GM10847 (cell line): ENCODE data around the gene CDK18.

Source experiments
- POLR2A ChIP-seq: IDR thresholded peaks from 2 replicates; pipeline ENCODE4 v1.6.1; 2011; ENCODE audit not compliant: insufficient read length; ENCODE audit errors: extremely low read depth

CDK18 gene

DNA sequence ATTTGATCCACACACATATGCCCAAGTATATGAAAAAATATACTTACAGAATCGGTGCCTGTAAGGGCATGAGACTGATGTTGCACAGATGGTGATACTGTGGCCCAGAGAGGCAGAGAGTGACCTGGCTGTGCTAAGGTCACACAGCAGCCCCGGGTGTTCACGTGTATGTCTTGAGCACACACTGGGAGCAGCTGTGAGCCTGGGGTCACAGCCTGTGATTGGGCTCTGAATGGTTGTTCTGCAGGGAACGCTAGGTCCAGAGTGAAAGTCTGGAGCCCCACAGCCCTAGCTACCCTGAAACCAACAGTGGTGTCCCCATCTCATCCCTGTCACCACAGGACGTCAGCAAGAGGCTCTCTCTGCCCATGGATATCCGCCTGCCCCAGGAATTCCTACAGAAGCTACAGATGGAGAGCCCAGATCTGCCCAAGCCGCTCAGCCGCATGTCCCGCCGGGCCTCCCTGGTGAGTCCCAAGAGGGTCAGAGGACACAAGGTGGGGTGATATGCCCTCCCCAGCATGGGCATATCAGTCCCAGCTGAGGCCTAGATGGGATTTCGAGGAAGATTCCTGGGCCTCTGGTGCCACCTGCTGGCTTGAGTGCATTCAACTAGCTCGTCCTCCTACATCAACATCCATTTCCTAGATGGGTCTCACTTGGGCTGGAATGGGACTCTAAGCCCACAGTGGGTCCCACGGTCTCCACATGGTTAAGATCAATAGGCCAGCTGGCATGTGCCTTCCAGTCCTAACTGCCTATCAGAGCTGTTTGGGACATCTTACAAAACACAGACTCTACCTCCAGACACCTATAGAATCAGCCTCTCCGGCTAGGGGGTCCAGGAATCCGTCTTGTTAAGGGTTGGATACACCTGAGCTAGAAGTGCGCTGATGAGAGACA, 19.7 kb downstream of the CDK18 start:
- TF ChIP-seq POLR2A: no peak

DNA sequence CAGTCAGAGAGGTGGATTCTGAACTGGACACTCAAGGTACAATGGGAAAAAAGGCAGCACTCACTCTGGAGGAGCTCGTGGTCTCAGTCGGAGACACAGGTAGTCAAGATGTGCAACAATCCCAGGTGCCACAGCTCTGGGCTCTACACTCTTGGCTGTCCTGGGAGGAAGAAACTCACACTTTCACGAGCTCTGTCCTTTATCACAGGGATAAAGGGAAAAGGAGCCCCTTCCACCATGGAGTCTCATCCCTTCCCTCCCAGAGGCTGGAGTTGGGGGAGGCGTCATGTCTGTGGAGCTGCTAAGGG, 20.3 kb downstream of the CDK18 start:
- no peak for TF ChIP-seq POLR2A

DNA sequence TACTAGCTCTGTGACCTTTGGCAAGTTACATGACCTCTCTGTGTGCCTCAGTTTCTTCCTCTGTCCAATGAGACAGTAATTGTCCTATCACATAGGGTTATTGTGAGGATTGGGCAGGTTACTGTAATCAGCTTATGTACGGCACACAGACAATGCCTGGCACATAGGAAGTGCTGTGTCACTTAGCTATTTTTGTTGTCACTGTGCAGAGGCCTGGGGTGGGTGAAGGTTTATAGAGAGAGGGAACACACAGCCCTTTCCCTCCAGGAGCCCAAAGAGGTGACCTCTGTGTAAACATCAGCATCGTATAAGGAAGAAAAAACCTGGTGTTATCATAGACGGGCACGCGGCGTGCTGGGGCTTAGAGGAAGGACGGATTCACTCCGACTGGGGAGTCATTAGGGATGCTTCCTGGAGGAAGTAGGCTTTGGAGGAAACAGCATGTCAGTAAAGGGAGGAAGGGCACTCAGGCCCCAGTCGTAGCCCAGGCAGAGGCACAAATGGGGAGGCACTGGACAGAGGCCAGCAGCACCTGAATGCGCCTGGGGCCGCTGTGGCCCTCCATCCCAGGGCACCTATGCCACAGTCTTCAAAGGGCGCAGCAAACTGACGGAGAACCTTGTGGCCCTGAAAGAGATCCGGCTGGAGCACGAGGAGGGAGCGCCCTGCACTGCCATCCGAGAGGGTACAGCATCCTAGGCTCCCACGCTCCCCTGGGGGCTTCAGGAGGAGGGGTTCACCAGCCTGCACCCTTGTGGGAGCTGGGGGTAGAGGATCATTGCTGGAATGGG, 21.2 kb downstream of the CDK18 start:
- no peak for TF ChIP-seq POLR2A

DNA sequence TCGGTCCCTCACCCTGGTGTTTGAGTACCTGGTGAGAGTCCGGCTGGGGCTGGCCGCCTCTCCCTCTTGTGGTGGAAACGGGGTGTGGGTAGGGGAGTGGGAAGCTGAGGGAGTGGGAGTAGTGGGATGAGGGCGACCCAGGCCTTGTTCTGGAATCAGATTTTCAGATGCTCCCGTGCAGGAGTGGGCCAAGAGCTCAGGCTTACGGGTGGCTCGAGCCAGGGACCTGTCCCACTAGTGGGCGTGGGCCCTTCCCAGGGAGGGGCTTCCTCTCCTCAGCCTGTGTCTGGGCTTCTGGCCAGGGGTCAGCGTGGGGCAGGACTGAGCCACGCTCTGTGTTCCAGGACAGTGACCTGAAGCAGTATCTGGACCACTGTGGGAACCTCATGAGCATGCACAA, 22.0 kb downstream of the CDK18 start:
- TF ChIP-seq POLR2A: no peak

DNA sequence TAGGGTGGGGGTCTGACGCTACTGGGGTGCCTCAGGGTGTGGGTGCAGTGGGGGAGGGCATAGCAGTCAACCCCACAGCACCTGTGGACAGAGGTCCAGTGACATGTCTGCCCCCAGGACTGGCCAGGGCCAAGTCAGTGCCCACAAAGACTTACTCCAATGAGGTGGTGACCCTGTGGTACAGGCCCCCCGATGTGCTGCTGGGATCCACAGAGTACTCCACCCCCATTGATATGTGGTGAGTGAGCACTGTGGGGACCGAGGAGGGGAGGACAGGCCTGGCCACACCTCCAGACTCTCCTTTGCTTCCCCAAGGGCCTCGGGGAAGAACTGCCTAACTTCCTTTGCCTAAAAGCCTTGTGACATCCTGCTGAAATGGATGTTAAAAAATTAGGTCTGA, 23.5 kb downstream of the CDK18 start:
- TF ChIP-seq POLR2A: no peak

DNA sequence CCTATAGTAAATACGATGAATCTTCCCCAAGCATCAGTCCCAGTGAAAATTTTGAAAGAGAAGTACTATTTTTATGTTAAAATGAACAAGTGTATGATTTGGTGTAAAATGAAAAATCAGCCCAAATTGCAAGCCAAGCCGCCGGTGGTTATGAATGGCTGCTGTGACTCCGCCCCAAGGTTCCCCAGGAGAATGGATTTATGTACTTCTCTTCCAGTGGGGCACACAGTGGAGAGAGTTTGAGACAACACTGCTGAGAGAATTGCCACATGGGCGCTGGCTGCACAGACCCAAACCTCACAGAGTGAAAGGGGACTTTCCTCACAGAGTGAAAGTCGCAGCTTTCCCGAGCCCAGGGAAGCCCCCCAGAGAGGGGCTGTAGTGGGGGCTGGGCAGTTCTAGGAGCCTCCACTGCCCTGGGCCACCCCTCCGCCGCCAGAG, 24.0 kb downstream of the CDK18 start:
- TF ChIP-seq POLR2A: no peak

DNA sequence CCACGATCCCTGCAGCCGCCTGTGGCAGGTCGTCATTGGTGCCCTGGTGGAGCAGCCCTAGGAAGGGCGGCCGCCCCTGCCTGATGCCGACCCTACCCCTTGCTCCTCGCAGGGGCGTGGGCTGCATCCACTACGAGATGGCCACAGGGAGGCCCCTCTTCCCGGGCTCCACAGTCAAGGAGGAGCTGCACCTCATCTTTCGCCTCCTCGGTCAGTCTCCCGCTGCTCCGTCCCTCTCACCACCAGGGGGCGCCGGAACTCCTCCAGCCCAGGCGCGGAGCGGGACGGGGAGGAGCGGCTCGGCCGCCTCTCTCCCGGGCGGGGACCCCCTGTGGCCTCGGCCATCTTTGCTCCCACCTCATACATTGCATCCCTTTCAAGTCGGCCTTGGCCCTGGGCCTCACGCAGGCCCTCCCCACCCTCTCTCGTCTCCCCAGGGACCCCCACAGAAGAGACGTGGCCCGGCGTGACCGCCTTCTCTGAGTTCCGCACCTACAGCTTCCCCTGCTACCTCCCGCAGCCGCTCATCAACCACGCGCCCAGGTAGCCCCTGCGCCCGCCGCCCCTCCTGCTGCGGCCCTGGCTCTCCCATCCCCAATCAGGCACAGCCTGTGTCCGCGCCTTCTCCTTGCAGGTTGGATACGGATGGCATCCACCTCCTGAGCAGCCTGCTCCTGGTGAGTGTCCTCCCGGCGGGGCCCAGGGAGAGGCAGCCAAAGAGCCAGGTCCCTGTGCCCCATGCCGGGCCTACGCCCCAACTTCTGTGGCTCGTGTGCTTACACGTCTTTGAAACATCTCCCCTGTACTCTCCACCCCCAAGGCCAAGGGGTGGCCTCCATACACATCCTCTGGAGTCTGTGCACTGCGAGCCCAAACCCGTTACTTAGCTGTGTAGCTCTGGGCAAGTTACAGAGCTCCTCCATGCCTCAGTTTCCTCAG, 24.7 kb downstream of the CDK18 start:
- no peak for TF ChIP-seq POLR2A

DNA sequence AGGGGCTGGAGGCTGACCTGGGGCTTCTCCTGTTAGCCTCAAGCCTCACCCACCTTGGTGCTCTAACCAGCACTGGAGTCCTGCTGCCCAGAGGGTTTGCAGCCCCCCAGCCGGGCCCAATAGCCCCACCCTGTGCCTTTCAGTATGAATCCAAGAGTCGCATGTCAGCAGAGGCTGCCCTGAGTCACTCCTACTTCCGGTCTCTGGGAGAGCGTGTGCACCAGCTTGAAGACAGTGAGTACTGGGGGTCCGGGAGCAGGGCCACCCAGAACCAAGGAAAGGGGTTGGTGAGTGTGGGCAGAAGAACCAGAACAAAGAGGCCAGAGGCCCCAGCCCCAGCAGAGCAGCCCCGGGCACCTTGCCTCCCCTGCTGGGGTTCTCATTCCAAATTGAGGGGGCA, 25.6 kb downstream of the CDK18 start:
- TF ChIP-seq POLR2A: no peak

DNA sequence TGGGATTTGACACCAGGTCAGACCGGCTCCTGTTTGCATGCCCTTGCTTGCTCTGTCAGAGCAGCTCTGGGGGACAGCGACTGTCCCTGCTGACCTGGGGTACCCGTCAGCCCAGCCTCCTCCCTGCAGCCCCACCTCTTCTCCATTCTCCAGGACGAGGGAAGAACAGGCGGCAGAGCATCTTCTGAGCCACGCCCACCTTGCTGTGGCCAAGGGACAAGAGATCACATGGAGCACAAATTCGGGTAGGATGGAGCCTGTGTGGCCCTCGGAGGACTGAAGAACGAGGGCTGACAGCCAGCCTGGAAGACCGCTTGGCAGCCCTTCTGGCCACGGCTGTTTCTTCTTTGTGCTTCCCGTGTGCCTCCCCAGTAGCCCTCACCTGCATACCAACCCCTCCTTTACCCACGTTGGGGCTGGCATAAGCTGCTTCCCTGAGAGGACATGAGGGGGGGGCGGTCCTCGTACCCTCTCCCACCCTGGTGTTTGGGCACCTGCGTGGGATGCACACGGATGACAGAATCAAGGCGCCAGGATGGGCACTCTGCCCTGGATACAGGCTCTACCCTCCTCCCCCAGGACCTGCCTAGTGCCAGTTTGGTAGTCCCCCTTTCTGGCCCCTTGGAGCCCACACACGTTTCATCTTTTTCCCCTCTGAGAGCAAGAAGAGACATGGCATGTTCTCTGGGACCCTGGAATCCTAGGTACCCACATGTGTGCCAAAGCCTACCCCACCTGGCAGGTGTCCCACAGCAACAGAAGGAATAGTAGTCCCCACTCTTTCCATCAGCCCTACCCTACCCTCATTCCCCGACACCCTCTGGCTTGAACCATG, 26.9 kb downstream of the CDK18 start:
- TF ChIP-seq POLR2A: no peak

DNA sequence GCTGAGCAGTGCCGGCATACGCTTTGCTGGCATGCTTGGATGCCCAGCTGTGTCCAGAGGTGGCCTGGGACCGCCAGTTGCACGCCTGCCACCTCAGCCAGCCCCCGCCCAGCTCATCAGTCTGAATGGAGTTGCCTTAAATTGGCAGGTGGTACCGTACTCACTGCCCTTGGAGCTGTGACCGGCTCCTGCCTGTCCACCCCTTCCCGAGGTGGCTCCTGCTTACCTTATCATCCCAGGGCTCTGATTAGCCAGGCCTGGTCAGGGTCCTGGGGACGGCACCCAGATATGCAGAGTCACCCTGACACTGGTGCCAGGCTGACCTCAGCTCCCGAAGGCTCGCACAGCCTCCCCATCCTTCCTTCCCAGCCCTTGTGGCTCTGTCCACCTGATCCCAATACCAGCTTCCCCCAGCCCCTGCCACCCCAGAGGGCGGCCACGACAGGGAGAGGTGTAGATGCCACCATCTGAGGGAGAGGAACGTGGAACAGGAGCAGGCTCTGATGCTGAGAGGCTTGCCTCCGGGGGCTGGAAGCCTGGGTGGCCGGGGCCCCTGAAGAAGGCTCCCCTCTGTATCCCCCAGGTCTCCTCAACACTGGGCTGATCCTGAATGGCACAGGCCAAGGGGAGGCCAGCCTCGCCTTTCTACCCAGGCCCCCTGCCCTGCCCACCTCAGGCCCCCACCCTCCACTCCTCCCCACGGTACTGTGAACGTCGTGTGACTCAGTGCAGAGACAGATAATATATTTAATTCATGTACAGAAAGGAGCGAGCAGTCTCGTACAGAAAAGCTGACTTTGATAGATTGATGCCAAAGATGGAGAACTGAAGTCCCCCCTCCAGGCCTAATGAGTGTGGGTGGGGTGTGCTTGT, 27.8 kb downstream of the CDK18 start:
- TF ChIP-seq POLR2A: no peak

DNA sequence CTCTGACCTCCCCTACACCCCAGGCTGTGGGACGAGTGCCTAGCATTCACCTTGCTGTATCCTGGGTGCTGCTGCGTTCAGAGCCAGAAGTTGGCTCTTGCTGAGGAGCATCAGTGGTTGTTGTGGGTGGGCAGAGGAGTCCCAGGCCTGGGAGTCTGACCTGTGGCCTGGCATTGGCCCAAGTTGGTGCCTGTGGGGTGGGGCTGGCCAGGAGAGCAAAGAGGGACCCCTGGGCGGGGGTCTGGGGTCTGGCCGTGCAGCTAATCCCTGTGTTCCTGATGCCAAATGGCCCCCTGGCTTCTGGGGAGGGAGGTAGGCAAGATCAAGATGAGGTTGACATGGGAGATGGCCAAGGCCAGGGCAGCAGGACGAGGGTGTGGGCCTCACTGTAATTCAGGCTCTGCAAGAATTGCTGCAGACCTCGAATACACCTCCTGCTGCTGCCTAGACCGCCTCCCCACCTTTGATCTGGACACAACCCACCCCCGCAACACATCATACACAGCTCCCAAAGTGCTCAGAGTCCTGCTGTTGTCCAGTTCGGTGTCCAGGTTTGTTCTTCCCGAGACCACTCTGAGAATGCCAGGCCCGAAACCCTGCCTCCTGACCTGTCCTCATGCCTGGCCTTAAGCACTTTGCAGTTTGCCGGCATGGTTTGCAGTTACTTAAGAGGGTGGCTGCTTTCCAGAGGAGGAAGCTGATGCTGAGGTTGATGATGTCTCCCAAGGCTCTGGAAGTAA, 28.7 kb downstream of the CDK18 start:
- no peak for TF ChIP-seq POLR2A

DNA sequence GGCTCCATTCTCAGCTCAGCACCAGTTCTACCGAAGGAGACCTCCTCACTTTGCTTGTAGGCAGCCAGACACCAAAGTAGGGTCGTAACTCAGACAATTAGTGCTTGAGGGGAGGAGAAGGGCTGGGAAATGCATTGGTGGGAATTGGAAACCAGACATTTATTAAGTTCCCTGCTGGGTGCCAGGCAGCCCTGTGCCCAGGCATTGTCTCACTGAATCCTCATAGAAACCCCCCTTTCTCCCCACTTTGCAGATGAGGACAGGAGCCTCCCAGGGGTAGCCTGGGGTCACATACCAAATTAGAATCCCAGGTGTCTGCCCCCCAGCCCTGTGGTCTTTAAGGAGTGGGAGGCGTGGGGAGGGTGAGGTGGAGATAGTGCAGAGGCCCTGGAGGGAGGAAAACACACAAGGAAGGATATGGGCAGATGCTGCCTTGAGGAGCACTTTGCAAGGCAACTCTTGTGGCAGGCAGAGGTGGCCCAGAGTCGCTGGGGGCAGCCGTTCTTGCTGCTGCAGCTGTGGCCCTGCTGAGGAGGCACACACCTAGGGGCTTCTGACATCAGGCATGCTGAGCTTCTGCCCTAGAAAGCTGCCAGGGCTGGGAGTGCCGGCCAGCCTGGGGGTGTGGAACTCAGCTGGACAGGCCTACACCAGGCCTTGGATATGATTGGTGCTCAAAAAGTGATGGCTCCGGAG, 29.4 kb downstream of the CDK18 start:
- no peak for TF ChIP-seq POLR2A
